ENCODE data around the gene USP49.

USP49 gene

GRCh38 chr6:41858703-41859102 is 36.5 kb downstream of the USP49 start:
- Histone ChIP-seq H3K9me2 (replicated peaks; ENCODE audit: insufficient read depth, low read length) (no peaks in the 10 kb centered on the region), H4K20me1 (ENCODE audit: low read depth, low read length) (no peaks in the 10 kb centered on the region), H3K27me3 (ENCODE audit: low read length) (no peaks in the 10 kb centered on the region), H3K4me2 (ENCODE audit: low read depth, low read length, poor library complexity, severe bottlenecking) (no peak overlapping the region), H3K9me3 (ENCODE audit: insufficient read depth, low read length) (no peaks in the 10 kb centered on the region), H3K9ac (ENCODE audit: low read length) (no peak overlapping the region), H3K27ac (ENCODE audit: low read depth, low read length) (no peak overlapping the region), H3K79me2 (ENCODE audit: insufficient read depth, low read length) (no peaks in the 10 kb centered on the region), H3K36me3 (ENCODE audit: low read length) (no peaks in the 10 kb centered on the region; the same call in 1 of the 2 replicates), H3K4me3 (ENCODE audit: insufficient read depth, low read length, poor library complexity, severe bottlenecking) (no peak overlapping the region), H2AFZ (ENCODE audit: low read depth, low read length, severe bottlenecking) (no peak overlapping the region), H3F3A (ENCODE audit: insufficient read depth) (peaks cover 3% of the 10 kb centered on the region; the same call in 1 of the 2 replicates)
- no peak for TF ChIP-seq EZH2phosphoT487 (conservative IDR thresholded peaks at IDR 0.05; ENCODE audit: low read length)
- TF ChIP-seq, protein P1, sequence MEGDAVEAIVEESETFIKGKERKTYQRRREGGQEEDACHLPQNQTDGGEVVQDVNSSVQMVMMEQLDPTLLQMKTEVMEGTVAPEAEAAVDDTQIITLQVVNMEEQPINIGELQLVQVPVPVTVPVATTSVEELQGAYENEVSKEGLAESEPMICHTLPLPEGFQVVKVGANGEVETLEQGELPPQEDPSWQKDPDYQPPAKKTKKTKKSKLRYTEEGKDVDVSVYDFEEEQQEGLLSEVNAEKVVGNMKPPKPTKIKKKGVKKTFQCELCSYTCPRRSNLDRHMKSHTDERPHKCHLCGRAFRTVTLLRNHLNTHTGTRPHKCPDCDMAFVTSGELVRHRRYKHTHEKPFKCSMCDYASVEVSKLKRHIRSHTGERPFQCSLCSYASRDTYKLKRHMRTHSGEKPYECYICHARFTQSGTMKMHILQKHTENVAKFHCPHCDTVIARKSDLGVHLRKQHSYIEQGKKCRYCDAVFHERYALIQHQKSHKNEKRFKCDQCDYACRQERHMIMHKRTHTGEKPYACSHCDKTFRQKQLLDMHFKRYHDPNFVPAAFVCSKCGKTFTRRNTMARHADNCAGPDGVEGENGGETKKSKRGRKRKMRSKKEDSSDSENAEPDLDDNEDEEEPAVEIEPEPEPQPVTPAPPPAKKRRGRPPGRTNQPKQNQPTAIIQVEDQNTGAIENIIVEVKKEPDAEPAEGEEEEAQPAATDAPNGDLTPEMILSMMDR (IDR thresholded peaks at IDR 0.05; ENCODE audit: insufficient read depth, low read length, poor library complexity, severe bottlenecking) = no peak

DNA sequence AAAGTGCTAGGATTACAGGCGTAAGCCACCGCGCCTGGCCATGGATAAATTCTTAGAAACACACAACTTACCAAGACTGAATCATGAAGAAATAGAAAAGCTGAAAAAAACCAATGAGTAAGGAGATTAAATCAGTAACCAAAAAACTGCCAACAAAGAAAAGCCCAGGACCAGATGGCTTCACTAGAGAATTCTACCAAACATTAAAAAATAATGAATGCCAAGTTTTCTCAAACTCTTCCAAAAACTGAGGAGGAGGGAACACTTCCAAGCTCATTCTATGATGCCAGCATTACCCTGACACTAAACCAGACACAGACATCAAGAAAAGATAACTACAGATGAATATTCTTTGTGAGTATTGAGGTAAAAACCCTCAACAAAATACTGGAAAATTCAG is 44.3 kb downstream of the USP49 start:
- H3K27me3 ChIP-seq (ENCODE audit: low read length) = no peaks in the 10 kb centered on the region
- no peaks in the 10 kb centered on the region for H3K9me3 ChIP-seq (ENCODE audit: insufficient read depth, low read length)
- TF ChIP-seq EZH2phosphoT487 (conservative IDR thresholded peaks at IDR 0.05; ENCODE audit: low read length) = no peak
- TF ChIP-seq, protein P1 (IDR thresholded peaks at IDR 0.05; ENCODE audit: insufficient read depth, low read length, poor library complexity, severe bottlenecking) = no peak
- no peak overlapping the region for H2AFZ ChIP-seq (ENCODE audit: low read depth, low read length, severe bottlenecking)
- no peak overlapping the region for H3K4me2 ChIP-seq (ENCODE audit: low read depth, low read length, poor library complexity, severe bottlenecking)
- no peaks in the 10 kb centered on the region for H3K9me2 ChIP-seq (replicated peaks; ENCODE audit: insufficient read depth, low read length)
- H3K79me2 ChIP-seq (ENCODE audit: insufficient read depth, low read length) = peaks cover 3% of the 10 kb centered on the region; the same call in 1 of the 2 replicates
- no peak overlapping the region for H3K27ac ChIP-seq (ENCODE audit: low read depth, low read length)
- no peak overlapping the region for H3K4me3 ChIP-seq (ENCODE audit: insufficient read depth, low read length, poor library complexity, severe bottlenecking)
- no peaks in the 10 kb centered on the region for H3K36me3 ChIP-seq (ENCODE audit: low read length)
- H3K9ac ChIP-seq (ENCODE audit: low read length) = no peak overlapping the region
- no peaks in the 10 kb centered on the region for H4K20me1 ChIP-seq (ENCODE audit: low read depth, low read length)
- no peaks in the 10 kb centered on the region; the same call in 1 of the 2 replicates for H3F3A ChIP-seq (ENCODE audit: insufficient read depth)

GRCh38 chr6:41846666-41847237 is 48.4 kb downstream of the USP49 start:
- Histone ChIP-seq H3K27ac (ENCODE audit: low read depth, low read length) (no peak overlapping the region), H3K9me2 (replicated peaks; ENCODE audit: insufficient read depth, low read length) (no peaks in the 10 kb centered on the region), H3K9ac (ENCODE audit: low read length) (no peak overlapping the region), H3K79me2 (ENCODE audit: insufficient read depth, low read length) (peaks cover 3% of the 10 kb centered on the region; the same call in 1 of the 2 replicates), H3K27me3 (ENCODE audit: low read length) (no peaks in the 10 kb centered on the region), H3K4me2 (ENCODE audit: low read depth, low read length, poor library complexity, severe bottlenecking) (no peak overlapping the region), H3K36me3 (ENCODE audit: low read length) (no peaks in the 10 kb centered on the region), H3F3A (ENCODE audit: insufficient read depth) (peaks cover 3% of the 10 kb centered on the region; the same call in 1 of the 2 replicates), H3K4me3 (ENCODE audit: insufficient read depth, low read length, poor library complexity, severe bottlenecking) (no peak overlapping the region), H2AFZ (ENCODE audit: low read depth, low read length, severe bottlenecking) (no peak overlapping the region), H4K20me1 (ENCODE audit: low read depth, low read length) (no peaks in the 10 kb centered on the region), H3K9me3 (ENCODE audit: insufficient read depth, low read length) (no peaks in the 10 kb centered on the region)
- TF ChIP-seq, protein P1 (IDR thresholded peaks at IDR 0.05; ENCODE audit: insufficient read depth, low read length, poor library complexity, severe bottlenecking) = peak; percentile 99
- TF ChIP-seq EZH2phosphoT487 (conservative IDR thresholded peaks at IDR 0.05; ENCODE audit: low read length) = no peak

Data from SU-DHL-6 (cell line).